ENCODE results near the gene RFNG. TPM values are rescaled to one million over a fixed set of nuclear protein-coding genes. Genes with fewer than 3 reads are reported as not detected.

RFNG gene
- total RNA-seq, 4 donors from 2014 or later, result 11.8 to 33.7 (median 23.3) TPM

GRCh38 chr17:82018989-82019689, 32.5 kb downstream of the RFNG start:
- TF ChIP-seq POLR2A (IDR thresholded peaks at IDR 0.05) (no peak), CTCF (IDR thresholded peaks at IDR 0.05) (no peak)
- DNase-seq, result no peak
- Histone ChIP-seq H3K9me3 (no peaks in the 10 kb centered on the region), H3K36me3 (no peaks in the 10 kb centered on the region), H3K4me3 (no peak overlapping the region), H3K27me3 (no peaks in the 10 kb centered on the region), H3K4me1 (peaks cover 0 to 19% of the 10 kb centered on the region in 2 donors), H3K27ac (no peak overlapping the region)
- intact Hi-C loops (cut with DNase I; ENCODE audit: low total_unique reads), result loop anchor here (5.0 kb wide), 1 partner anchor 57 kb away; the partner anchor contains the start of gene NOTUM

- Histone ChIP-seq H3K4me3 (no peak overlapping the region), H3K27ac (no peak overlapping the region), H3K36me3 (no peaks in the 10 kb centered on the region), H3K4me1 (peaks cover 0 to 12% of the 10 kb centered on the region in 2 donors), H3K9me3 (no peaks in the 10 kb centered on the region), H3K27me3 (no peaks in the 10 kb centered on the region)
- TF ChIP-seq POLR2A (IDR thresholded peaks at IDR 0.05) (no peak), CTCF (IDR thresholded peaks at IDR 0.05) (no peak)
- intact Hi-C loops (cut with DNase I; ENCODE audit: low total_unique reads), result loop anchor here (5.0 kb wide), 1 partner anchor 56 kb away; the partner anchor contains the start of gene NOTUM
- DNase-seq, result no peak
Observed at GRCh38 chr17:82018152-82018988, 33.2 kb downstream of the RFNG start.

GRCh38 chr17:82017612-82018151, 33.9 kb downstream of the RFNG start:
- Histone ChIP-seq H3K4me3 (no peak overlapping the region), H3K9me3 (no peaks in the 10 kb centered on the region), H3K27me3 (no peaks in the 10 kb centered on the region), H3K27ac (no peak overlapping the region), H3K4me1 (peaks cover 0 to 12% of the 10 kb centered on the region in 2 donors), H3K36me3 (no peaks in the 10 kb centered on the region)
- intact Hi-C loops (cut with DNase I; ENCODE audit: low total_unique reads), result loop anchor here (5.0 kb wide), 1 partner anchor 55 kb away; the partner anchor contains the start of gene NOTUM
- TF ChIP-seq POLR2A (IDR thresholded peaks at IDR 0.05), result no peak
- no peak for TF ChIP-seq CTCF (IDR thresholded peaks at IDR 0.05)
- DNase-seq, result no peak

- Histone ChIP-seq H3K9me3 (no peaks in the 10 kb centered on the region), H3K4me3 (no peak overlapping the region), H3K27me3 (no peaks in the 10 kb centered on the region), H3K36me3 (no peaks in the 10 kb centered on the region), H3K4me1 (peaks cover 0 to 8% of the 10 kb centered on the region in 2 donors), H3K27ac (no peak overlapping the region)
- no peak for DNase-seq
- TF ChIP-seq POLR2A (IDR thresholded peaks at IDR 0.05) (no peak), CTCF (IDR thresholded peaks at IDR 0.05) (no peak)
- intact Hi-C loops (cut with DNase I; ENCODE audit: low total_unique reads), result loop anchor here (5.0 kb wide), 1 partner anchor 55 kb away; the partner anchor contains the start of gene NOTUM
Observed at GRCh38 chr17:82016875-82017459, 34.6 kb downstream of the RFNG start.

All from uterus (tissue), 4 donors.